ENCODE measurements around the gene SLC36A2.

Gene SLC36A2

DNA sequence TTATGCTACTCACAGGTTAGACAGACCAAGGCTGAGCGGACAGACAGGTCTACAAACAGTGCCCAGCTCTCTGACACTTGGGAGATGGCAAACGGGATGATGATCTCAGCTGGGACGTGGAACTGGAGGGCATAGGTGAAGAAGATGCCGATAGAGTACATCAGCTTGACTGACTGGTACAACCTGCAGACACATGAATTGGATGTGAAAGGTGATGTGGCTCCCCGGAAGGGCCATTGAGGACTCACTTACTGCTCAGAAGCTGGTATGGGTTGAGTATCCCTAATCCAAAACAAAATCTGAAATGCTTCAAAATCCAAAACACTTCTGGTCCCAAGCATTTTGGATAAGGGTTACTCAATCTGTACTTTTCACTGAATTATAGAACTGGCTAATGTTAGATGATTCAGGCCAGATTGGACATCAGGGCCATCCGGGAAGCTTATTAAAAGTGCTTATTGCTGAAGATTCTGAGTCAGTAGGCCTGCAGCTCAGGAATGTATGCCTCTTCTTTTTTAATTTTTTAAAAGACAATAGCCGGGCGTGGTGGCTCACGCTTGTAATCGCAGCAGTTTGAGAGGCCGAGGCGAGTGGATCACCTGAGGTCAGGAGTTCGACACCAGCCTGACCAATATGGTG lies 66.2 kb downstream of the SLC36A2 start:
- DNase-seq: no peak

DNA sequence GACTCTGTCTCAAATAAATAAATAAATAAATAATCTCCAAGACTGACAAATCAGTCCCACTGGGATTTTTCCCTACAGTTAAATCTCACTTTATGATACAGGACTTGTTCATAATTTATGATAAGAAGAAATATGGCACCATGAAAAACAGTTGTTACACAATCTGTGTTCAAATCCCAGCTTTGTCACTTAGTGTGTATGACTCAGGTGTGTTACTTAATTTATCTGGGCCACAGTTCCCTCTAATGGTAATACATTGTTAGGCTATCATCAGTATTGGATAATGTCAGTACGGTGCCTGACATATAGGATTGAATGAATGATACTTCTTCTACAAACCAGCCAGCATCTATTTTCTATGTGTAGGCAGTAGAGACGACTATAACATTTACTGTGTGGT lies 66.9 kb downstream of the SLC36A2 start:
- no peak for DNase-seq

DNA sequence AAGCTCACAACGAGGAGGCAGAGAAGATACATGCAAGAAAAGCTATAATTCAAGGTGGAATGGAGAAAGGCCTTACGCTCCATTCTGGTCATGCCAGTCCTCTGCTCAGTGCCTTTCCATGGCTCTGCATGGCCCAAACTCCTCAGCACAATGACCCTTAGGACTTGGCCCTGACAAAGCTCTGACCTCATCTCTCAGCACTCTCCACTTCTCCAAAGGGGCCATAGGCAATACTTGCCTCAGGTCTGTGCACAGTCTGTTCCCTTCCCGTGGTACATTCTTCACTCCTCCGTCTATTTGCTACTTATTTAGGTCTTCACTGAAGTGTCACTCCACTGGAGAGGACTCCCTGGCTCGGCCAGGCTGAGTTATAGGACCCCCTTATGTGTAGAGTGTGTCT lies 68.5 kb downstream of the SLC36A2 start:
- no peak for DNase-seq

DNA sequence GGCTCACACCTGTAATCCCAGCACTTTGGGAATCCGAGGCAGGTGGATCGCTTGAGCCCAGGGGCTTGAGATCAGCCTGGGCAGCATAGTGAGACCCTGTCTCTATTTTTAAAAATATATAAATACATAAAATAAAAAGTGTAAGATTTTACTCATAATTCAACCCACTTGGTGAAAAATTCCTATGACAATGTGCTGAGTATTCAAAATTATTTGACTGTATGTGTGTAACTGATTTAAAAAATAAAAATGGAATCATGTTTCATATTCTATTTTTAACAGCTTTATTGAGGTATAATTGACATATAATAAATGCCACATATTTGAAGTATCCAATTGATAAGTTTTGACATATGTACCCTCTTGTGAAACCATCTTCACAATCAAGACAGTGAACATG lies 71.6 kb downstream of the SLC36A2 start:
- DNase-seq: no peak

DNA sequence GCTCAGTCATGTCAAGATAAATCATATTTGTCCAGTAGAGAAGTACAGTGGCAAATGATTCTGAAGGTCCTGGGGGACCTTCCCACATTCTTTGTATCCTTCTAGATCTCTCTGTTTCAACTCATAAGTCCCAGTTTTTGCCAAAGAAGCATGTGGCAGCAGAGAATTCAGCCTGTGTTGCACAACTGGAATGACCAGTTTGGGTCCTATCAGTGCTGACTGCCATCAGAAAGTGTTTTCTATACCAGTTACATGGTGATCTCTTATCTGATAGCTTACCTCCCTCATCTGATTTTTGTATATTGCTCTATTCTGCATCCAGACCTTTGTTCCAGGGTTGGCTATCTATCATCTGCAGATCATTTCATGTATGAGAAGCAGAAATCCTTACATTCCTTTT lies 72.7 kb downstream of the SLC36A2 start:
- DNase-seq: no peak

DNA sequence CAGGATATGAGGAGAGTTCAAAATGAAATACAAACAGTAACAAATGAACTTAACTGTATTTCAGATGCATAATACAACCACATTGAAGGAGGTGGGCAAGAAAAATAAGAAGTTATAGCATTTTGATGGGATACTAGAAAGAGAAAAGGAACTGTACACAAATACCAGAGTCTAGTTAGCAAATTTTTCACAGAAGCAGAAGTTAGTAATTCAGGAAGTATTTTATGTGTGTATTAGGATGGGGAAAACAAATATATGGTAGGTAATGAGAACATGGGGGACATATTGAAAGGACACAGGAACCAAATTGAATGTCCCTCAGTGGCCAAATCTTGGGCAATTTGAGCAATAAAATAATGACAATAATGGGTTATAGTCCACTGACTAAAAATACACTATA lies 76.0 kb downstream of the SLC36A2 start:
- no peak for DNase-seq

DNA sequence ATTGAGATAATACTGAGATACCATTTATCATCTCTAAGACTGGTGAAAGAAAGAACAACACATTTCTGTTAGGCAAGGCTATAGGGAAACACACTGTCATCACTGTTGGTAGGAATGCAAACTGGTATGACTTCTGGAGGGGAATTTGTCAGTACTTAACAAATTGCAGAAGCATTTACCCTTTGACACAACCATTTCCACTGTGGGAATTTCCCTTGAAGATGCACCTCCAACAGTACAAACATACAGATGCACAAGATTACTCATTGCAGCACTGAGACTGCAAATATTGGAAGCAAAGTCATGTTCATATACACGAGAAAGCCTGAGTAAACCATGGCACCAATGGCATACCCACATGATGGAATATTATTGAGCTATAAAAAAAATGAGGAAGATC lies 76.8 kb downstream of the SLC36A2 start:
- no peak for DNase-seq

DNA sequence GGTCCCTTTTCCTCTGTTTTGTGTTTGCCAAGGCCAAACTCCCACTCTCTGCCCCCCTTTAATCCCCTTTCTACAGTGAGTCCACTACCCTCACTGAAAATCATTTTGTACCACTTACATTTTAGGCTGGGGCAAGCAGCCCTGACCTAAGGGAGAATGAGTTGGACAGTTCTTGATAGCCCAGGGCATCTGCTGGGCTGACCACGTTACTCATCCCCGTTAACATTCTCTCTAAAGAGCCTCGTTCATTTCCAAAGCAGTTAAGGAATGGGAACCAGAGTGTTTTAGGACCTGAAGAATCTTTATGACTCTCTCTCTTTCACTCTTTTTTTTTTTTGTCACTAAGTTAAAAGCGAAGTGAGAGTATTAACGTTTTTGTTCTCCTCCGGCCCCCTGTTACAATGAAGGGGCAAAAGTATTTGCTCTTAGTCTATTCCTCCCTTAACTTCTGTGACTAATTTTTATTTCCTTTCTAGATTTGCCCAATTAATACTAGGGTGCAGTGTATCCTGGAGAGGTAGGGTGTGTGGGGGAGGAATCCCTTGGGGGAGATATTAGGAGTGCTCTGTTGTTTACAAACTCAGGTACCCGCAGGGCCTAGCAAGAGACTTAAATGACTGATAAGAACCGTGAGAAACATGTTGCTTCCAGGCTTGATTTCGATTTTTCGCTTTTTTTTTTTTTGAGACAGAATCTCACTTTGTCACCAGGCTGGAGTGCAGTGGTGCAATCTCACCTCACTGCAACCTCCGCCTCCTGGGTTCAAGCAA lies 79.7 kb downstream of the SLC36A2 start:
- DNase-seq: no peak

All from NCI-H774 (cell line).